GM12865 (cell line): ENCODE measurements around the gene BABAM2.

ENCODE experiments used
- DNase-seq: peaks from one replicate; pipeline ENCODE4 v3.0.0; 2010; ENCODE audit warnings: low read depth
- H3K4me3 ChIP-seq: 2 replicates; pipeline ENCODE4 v1.5.1; 2011; ENCODE audit warnings: mild to moderate bottlenecking, low read depth, low read length, control low read depth
- TF ChIP-seq, protein P1 (sequence below): IDR thresholded peaks from 2 replicates; pipeline ENCODE4 v1.5.1; 2011; ENCODE audit warnings: low read length, control low read depth, low read depth, inconsistent platforms; ENCODE audit not compliant: insufficient read depth; ENCODE audit errors: missing control alignments

Gene BABAM2

GRCh38 chr2:28117104-28117596, 226.6 kb downstream of the BABAM2 start:
- H3K4me3 ChIP-seq = no peak overlapping the region
- DNase-seq = no peak
- TF ChIP-seq, protein P1, sequence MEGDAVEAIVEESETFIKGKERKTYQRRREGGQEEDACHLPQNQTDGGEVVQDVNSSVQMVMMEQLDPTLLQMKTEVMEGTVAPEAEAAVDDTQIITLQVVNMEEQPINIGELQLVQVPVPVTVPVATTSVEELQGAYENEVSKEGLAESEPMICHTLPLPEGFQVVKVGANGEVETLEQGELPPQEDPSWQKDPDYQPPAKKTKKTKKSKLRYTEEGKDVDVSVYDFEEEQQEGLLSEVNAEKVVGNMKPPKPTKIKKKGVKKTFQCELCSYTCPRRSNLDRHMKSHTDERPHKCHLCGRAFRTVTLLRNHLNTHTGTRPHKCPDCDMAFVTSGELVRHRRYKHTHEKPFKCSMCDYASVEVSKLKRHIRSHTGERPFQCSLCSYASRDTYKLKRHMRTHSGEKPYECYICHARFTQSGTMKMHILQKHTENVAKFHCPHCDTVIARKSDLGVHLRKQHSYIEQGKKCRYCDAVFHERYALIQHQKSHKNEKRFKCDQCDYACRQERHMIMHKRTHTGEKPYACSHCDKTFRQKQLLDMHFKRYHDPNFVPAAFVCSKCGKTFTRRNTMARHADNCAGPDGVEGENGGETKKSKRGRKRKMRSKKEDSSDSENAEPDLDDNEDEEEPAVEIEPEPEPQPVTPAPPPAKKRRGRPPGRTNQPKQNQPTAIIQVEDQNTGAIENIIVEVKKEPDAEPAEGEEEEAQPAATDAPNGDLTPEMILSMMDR = no peak

- no peak for DNase-seq
- TF ChIP-seq, protein P1 = no peak
- H3K4me3 ChIP-seq = no peak overlapping the region
Measured at GRCh38 chr2:28119631-28120030, 229.1 kb downstream of the BABAM2 start.

DNA sequence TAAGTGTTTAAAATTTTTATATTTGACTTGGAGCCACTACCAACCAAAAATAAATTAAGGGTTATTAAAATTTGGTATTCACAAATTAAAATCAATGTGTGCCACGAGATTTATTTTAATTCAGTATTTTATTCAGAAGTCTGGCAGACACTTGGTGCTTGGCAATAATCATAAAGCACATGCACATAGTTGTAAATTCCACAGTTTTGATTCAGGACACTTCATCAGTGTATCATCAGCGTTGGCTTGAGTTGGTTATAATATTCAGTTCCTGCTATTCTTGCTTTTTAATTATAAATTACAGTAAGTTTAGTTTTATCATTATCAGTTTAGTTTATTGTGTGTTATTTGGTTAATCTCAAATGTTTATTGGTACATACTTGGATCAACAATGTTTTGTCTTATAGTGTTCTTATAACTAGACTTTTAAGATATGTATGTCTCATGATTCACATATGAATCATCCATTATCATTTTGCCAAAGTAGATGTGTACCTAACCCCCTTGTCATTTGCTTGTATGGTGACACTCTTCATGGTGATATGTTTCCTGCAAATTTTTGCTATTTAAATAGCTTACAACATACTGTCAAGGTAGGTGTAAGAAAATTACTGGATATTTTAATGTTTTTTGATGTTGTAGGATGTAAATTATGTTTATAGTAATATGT, 237.9 kb downstream of the BABAM2 start:
- H3K4me3 ChIP-seq = no peak overlapping the region
- TF ChIP-seq, protein P1 = no peak
- no peak for DNase-seq

- no peak for DNase-seq
- no peak overlapping the region for H3K4me3 ChIP-seq
- TF ChIP-seq, protein P1 = no peak
Measured at GRCh38 chr2:28129955-28130695, 239.6 kb downstream of the BABAM2 start.

GRCh38 chr2:28133778-28134177, 243.2 kb downstream of the BABAM2 start:
- DNase-seq = no peak
- TF ChIP-seq, protein P1 = no peak
- H3K4me3 ChIP-seq = no peak overlapping the region

DNA sequence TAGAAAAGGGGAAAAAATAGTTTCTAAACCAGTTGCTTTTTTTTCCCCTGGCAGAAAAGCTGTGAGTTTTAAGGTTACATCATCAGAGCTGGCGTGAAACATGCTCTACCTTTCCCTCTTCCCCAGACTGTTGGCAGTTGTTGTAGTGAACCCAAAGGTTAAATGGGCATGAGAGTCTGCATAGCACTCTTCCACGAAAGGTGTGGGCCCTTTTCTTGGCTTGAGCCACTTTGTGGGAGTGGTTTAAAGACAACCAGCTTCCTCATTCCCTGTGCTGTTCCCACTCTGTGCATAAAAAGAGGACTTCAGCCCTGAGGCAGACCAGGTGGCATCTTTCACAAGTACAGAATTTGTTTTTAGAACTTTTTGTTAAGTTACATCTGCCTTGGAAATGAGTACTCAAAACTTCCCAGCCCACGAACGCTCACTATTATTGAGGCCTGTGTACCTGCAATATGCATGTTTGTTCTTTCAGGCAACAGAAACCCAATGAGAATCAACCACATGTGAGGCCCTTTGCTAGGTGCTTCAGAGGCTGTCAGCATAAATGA, 243.8 kb downstream of the BABAM2 start:
- no peak overlapping the region for H3K4me3 ChIP-seq
- DNase-seq = no peak
- TF ChIP-seq, protein P1 = no peak
